PFSK-1 (cell line): ENCODE results near the gene ZNRF4.

Experiments used
- FOXP2 ChIP-seq: optimal IDR thresholded peaks from 2 replicates; pipeline ENCODE3; 2011; ENCODE audit warnings: borderline replicate concordance, control low read depth, inconsistent platforms; ENCODE audit not compliant: insufficient read depth; ENCODE audit errors: extremely low read length, extremely low read depth
- POLR2AphosphoS5 ChIP-seq: IDR thresholded peaks from 2 replicates; pipeline ENCODE4 v1.6.1; 2012; ENCODE audit warnings: low read depth, mild to moderate bottlenecking, control low read depth, low read length, moderate library complexity
- REST ChIP-seq, 2 experiments: IDR thresholded peaks; 2 replicates each; pipeline versions ENCODE4 v1.6.1 to v1.8.0; 2011 to 2012; ENCODE audit warnings: low read depth in 2 of 2, low read length in 2 of 2, control low read depth in 1 of 2, inconsistent platforms in 1 of 2, mild to moderate bottlenecking in 1 of 2, moderate library complexity in 1 of 2; ENCODE audit not compliant: insufficient read depth in 1 of 2
- SIN3A ChIP-seq: IDR thresholded peaks from 2 replicates; pipeline ENCODE4 v1.6.1; 2012; ENCODE audit warnings: mild to moderate bottlenecking, low read length, moderate library complexity, borderline replicate concordance; ENCODE audit not compliant: insufficient read depth
- TAF1 ChIP-seq: IDR thresholded peaks from 2 replicates; pipeline ENCODE4 v1.6.1; 2012; ENCODE audit warnings: low read length, control low read depth, borderline replicate concordance; ENCODE audit not compliant: insufficient read depth

The ZNRF4 gene

GRCh38 chr19:5418677-5419076, 36.5 kb upstream of the ZNRF4 start:
- TF ChIP-seq REST (IDR thresholded peaks at IDR 0.05; ENCODE audit: insufficient read depth in 1 of 2, low read depth in 2 of 2, low read length in 2 of 2) (peak; percentile 24 to 85; a peak in 2 of 4 replicates), TAF1 (no peak)

GRCh38 chr19:5420953-5421352, 34.3 kb upstream of the ZNRF4 start:
- TF ChIP-seq SIN3A, result no peak

- no peak for TF ChIP-seq SIN3A
- no peak for TF ChIP-seq TAF1
- no peak for TF ChIP-seq REST (IDR thresholded peaks at IDR 0.05; ENCODE audit: insufficient read depth in 1 of 2, low read depth in 2 of 2, low read length in 2 of 2)
- TF ChIP-seq POLR2AphosphoS5, result no peak
- TF ChIP-seq FOXP2, result no peak
Measured at GRCh38 chr19:5423567-5424125, 31.6 kb upstream of the ZNRF4 start.

- TF ChIP-seq FOXP2, result no peak
- no peak for TF ChIP-seq TAF1
- TF ChIP-seq SIN3A, result no peak
- no peak for TF ChIP-seq REST (IDR thresholded peaks at IDR 0.05; ENCODE audit: insufficient read depth in 1 of 2, low read depth in 2 of 2, low read length in 2 of 2)
- TF ChIP-seq POLR2AphosphoS5, result no peak
Measured at GRCh38 chr19:5424192-5424973, 30.8 kb upstream of the ZNRF4 start.

- no peak for TF ChIP-seq POLR2AphosphoS5
Measured at GRCh38 chr19:5425260-5425659, 30.0 kb upstream of the ZNRF4 start.

- TF ChIP-seq SIN3A (no peak), REST (IDR thresholded peaks at IDR 0.05; ENCODE audit: insufficient read depth in 1 of 2, low read depth in 2 of 2, low read length in 2 of 2) (no peak), FOXP2 (no peak), TAF1 (no peak), POLR2AphosphoS5 (no peak)
Measured at GRCh38 chr19:5430237-5430636, 25.0 kb upstream of the ZNRF4 start.
